HCT116 (cell line): ENCODE data around the gene PIPOX. TPM values are rescaled to one million over a fixed set of nuclear protein-coding genes. Genes with fewer than 3 reads are reported as not detected.

Source experiments
- ATAC-seq: fragments of 200-7000 bp; cut with Tn5 transposase; 2 replicates; pipeline ENCODE4 v1.9.1; 2020; ENCODE audit warnings: mild to moderate bottlenecking, moderate library complexity
- BruUV-seq: library from RNA; stranded (reverse); fragments of 400-500 nt; replicated peaks from 2 replicates; lab custom pipeline; 2021; lab: Mats Ljungman, UMichigan
- CTCF ChIA-PET: fragments of 300-600 bp; sonication (Branson Sonifier 250); formaldehyde crosslinking; loops from one replicate; lab custom pipeline; 2021; ENCODE audit warnings: antibody characterized with exemption; lab: Charles Lee
- POLR2A ChIA-PET: fragments of 300-600, 350-600 bp; sonication (Branson Sonifier 250); formaldehyde crosslinking; loops from one replicate; lab custom pipeline; 2021; ENCODE audit warnings: antibody characterized with exemption; lab: Charles Lee
- RAD21 ChIA-PET, 2 experiments: fragments of 300-600 bp; sonication (Branson Sonifier 250); formaldehyde crosslinking; loops; one replicate each; lab custom pipeline; 2023; ENCODE audit warnings: low total read pairs in 2 of 2; ENCODE audit not compliant: uncharacterized antibody in 2 of 2, unreplicated experiment in 2 of 2, low non-redundant PET in 1 of 2; lab: Charles Lee
- DNase-seq: peaks from one replicate; pipeline ENCODE4 v3.0.0-alpha.2; 2010; ENCODE audit warnings: low read depth, low spot score
- H2AFZ ChIP-seq: fragments of 200-600 bp; shearing (Covaris generic), sonication (generic); 2 replicates; pipeline ENCODE4 v1.6.1; 2017; ENCODE audit warnings: low read depth, mixed run types, mixed read lengths, antibody characterized with exemption, low read length; ENCODE audit not compliant: poor library complexity, severe bottlenecking
- H3K27ac ChIP-seq: 2 replicates; pipeline ENCODE4 v1.5.1; 2012; ENCODE audit warnings: low read depth, low read length
- H3K27me3 ChIP-seq: fragments of 200-600 bp; sonication (generic); 2 replicates; pipeline ENCODE4 v1.6.1; 2016; ENCODE audit warnings: mixed run types, low read length, mixed read lengths; ENCODE audit not compliant: insufficient read depth
- H3K36me3 ChIP-seq, 2 experiments: fragments of 200-500 bp in 1 of 2; fragments of 200-600 bp in 1 of 2; sonication (Bioruptor generic) in 1 of 2; sonication (generic) in 1 of 2; 2 replicates each; pipeline versions ENCODE4 v1.5.1 to v1.6.1; 2014 to 2016; ENCODE audit warnings: low read length in 2 of 2, inconsistent platforms in 1 of 2, mixed read lengths in 1 of 2, mixed run types in 1 of 2; ENCODE audit not compliant: insufficient read depth in 2 of 2, control insufficient read depth in 1 of 2
- H3K4me1 ChIP-seq, 2 experiments: fragments of 200-600 bp in 1 of 2; sonication (generic) in 1 of 2; 2 replicates each; pipeline versions ENCODE4 v1.5.1 to v1.6.1; 2012 to 2017; ENCODE audit warnings: low read length in 2 of 2, inconsistent platforms in 1 of 2, mild to moderate bottlenecking in 1 of 2, mixed read lengths in 1 of 2, mixed run types in 1 of 2, moderate library complexity in 1 of 2; ENCODE audit not compliant: insufficient read depth in 2 of 2, control insufficient read depth in 1 of 2
- H3K4me2 ChIP-seq: fragments of 200-600 bp; sonication (generic); 2 replicates; pipeline ENCODE4 v1.6.1; 2017; ENCODE audit warnings: mixed run types, low read length, mixed read lengths
- H3K4me3 ChIP-seq, 2 experiments: fragments of 200-600 bp in 1 of 2; sonication (generic) in 1 of 2; replicated peaks in 1 of 2; 2 replicates each; pipeline ENCODE4 v1.5.1; 2011 to 2016; ENCODE audit warnings: low read length in 2 of 2, control low read depth in 1 of 2, low read depth in 1 of 2, mild to moderate bottlenecking in 1 of 2, mixed read lengths in 1 of 2, mixed run types in 1 of 2
- H3K79me2 ChIP-seq: fragments of 200-600 bp; sonication (generic); 2 replicates; pipeline ENCODE4 v1.6.1; 2017; ENCODE audit warnings: mild to moderate bottlenecking, mixed run types, low read length, moderate library complexity, mixed read lengths; ENCODE audit not compliant: insufficient read depth
- H3K9ac ChIP-seq: fragments of 200-600 bp; sonication (generic); 2 replicates; pipeline ENCODE4 v1.6.1; 2016; ENCODE audit warnings: low read length, mixed read lengths
- H3K9me2 ChIP-seq: fragments of 200-600 bp; sonication (generic), shearing (Covaris generic); 2 replicates; pipeline ENCODE4 v1.6.1; 2017; ENCODE audit warnings: mixed run types, mild to moderate bottlenecking, moderate library complexity; ENCODE audit not compliant: insufficient read depth
- H3K9me3 ChIP-seq, 2 experiments: fragments of 200-500 bp in 1 of 2; fragments of 200-600 bp in 1 of 2; sonication (Bioruptor generic) in 1 of 2; sonication (generic) in 1 of 2; 2 replicates each; pipeline ENCODE4 v1.6.1; 2014 to 2017; ENCODE audit warnings: low read length in 2 of 2, mixed read lengths in 2 of 2, inconsistent platforms in 1 of 2, low read depth in 1 of 2, mild to moderate bottlenecking in 1 of 2, mixed run types in 1 of 2, moderate library complexity in 1 of 2; ENCODE audit not compliant: control insufficient read depth in 1 of 2, insufficient read depth in 1 of 2
- H4K20me1 ChIP-seq: fragments of 200-600 bp; sonication (generic), shearing (Covaris generic); 2 replicates; pipeline ENCODE4 v1.6.1; 2017; ENCODE audit warnings: mixed run types, mild to moderate bottlenecking, moderate library complexity; ENCODE audit not compliant: insufficient read depth
- ATF3 ChIP-seq: IDR thresholded peaks from 2 replicates; pipeline ENCODE4 v1.6.1; 2012
- CBX3 ChIP-seq: IDR thresholded peaks from 2 replicates; pipeline ENCODE4 v1.6.1; 2012; ENCODE audit warnings: low read depth
- CTCF ChIP-seq, 3 experiments: fragments of 200-600 bp in 1 of 3; sonication (generic) in 1 of 3; IDR thresholded peaks in 2 of 3; conservative IDR thresholded peaks in 1 of 3; 2 replicates each; pipeline ENCODE4 v1.5.1; 2012 to 2017; ENCODE audit warnings: low read depth in 2 of 3, low read length in 2 of 3, antibody characterized with exemption in 1 of 3, borderline replicate concordance in 1 of 3, control low read depth in 1 of 3, mild to moderate bottlenecking in 1 of 3, mixed read lengths in 1 of 3, mixed run types in 1 of 3, moderate library complexity in 1 of 3; ENCODE audit not compliant: insufficient read depth in 1 of 3
- ELF1 ChIP-seq: IDR thresholded peaks from 2 replicates; pipeline ENCODE4 v1.6.1; 2012; ENCODE audit warnings: low read depth, borderline replicate concordance
- EZH2 ChIP-seq: fragments of 200-600 bp; sonication (generic); IDR thresholded peaks from 2 replicates; pipeline ENCODE4 v1.6.1; 2017; ENCODE audit warnings: antibody characterized with exemption, mixed run types
- EZH2phosphoT487 ChIP-seq: fragments of 200-600 bp; IDR thresholded peaks from 2 replicates; pipeline ENCODE4 v1.6.1; 2018; ENCODE audit warnings: antibody characterized with exemption, borderline replicate concordance
- FOSL1 ChIP-seq: IDR thresholded peaks from 2 replicates; pipeline ENCODE4 v1.6.1; 2012; ENCODE audit warnings: low read depth
- JUND ChIP-seq: IDR thresholded peaks from 2 replicates; pipeline ENCODE4 v1.6.1; 2012
- POLR2A ChIP-seq: IDR thresholded peaks from 2 replicates; pipeline ENCODE4 v1.7.0; 2011; ENCODE audit warnings: borderline replicate concordance; ENCODE audit not compliant: insufficient read depth, insufficient read length; ENCODE audit errors: extremely low read depth
- POLR2AphosphoS5 ChIP-seq: IDR thresholded peaks from 2 replicates; pipeline ENCODE4 v1.6.1; 2011; ENCODE audit warnings: mild to moderate bottlenecking, low read depth, low read length, moderate library complexity
- RAD21 ChIP-seq: IDR thresholded peaks from 2 replicates; pipeline ENCODE4 v1.6.1; 2012; ENCODE audit warnings: low read depth, mild to moderate bottlenecking
- REST ChIP-seq: IDR thresholded peaks from 2 replicates; pipeline ENCODE4 v1.6.1; 2012; ENCODE audit warnings: low read depth
- SRF ChIP-seq: IDR thresholded peaks from 2 replicates; pipeline ENCODE4 v1.6.1; 2012; ENCODE audit warnings: low read depth
- TCF7L2 ChIP-seq: IDR thresholded peaks from 2 replicates; pipeline ENCODE4 v1.7.0; 2011; ENCODE audit warnings: borderline replicate concordance, inconsistent platforms; ENCODE audit not compliant: insufficient read depth, insufficient read length; ENCODE audit errors: extremely low read depth
- YY1 ChIP-seq: IDR thresholded peaks from 2 replicates; pipeline ENCODE4 v1.6.1; 2011; ENCODE audit warnings: low read length, low read depth, moderate library complexity, mild to moderate bottlenecking; ENCODE audit not compliant: insufficient replicate concordance; ENCODE audit errors: extremely low read depth
- ZNF274 ChIP-seq: fragments of 200-500 bp; sonication (Bioruptor generic); IDR thresholded peaks from 2 replicates; pipeline ENCODE4 v1.6.1; 2014; ENCODE audit warnings: mild to moderate bottlenecking, low read depth, low read length, inconsistent platforms
- intact Hi-C: fragments of 100-400 bp; cut with micrococcal nuclease; formaldehyde crosslinking; loops from 2 replicates; pipeline ENCODE4 v1.10.0; 2022
- total RNA-seq: library from RNA; stranded (reverse); gene quantifications from one replicate; pipeline ENCODE4 v1.2.1, GENCODE V29; 2021; ENCODE audit not compliant: unreplicated experiment

Gene PIPOX
- total RNA-seq, 1 experiment from 2014 or later, result 1.8 TPM

GRCh38 chr17:29051194-29051593 lies 8.3 kb downstream of the PIPOX start:
- Histone ChIP-seq H3K9ac (no peak overlapping the region), H3K9me2 (no peaks in the 10 kb centered on the region)
- intact Hi-C loops, result no loop called here
- BruUV-seq, result no TSS peak
- TF ChIP-seq POLR2A, result no peak
- no peak for TF ChIP-seq CBX3
- TF ChIP-seq ATF3, result no peak
- TF ChIP-seq POLR2AphosphoS5, result no peak
- no peak for TF ChIP-seq JUND
- TF ChIP-seq TCF7L2, result no peak
- no peak for TF ChIP-seq ZNF274
- TF ChIP-seq ELF1, result no peak
- no peak for TF ChIP-seq EZH2phosphoT487
- no peak for TF ChIP-seq RAD21
- TF ChIP-seq, all 23 proteins: peak for 0
- POLR2A ChIA-PET, result no interaction called here
- DNase-seq (no peak), ATAC-seq (no peak)
- RAD21 ChIA-PET, result no interaction called here
- Histone ChIP-seq H4K20me1 (no peaks in the 10 kb centered on the region), H2AFZ (no peak overlapping the region), H3K79me2 (no peaks in the 10 kb centered on the region), H3K4me2 (no peak overlapping the region), H3K4me3 (no peak overlapping the region), H3K27ac (no peak overlapping the region), H3K9me3 (no peaks in the 10 kb centered on the region), H3K4me1 (no peaks in the 10 kb centered on the region), H3K27me3 (peaks cover 9% of the 10 kb centered on the region; the same call in 1 of the 2 replicates), H3K36me3 (no peaks in the 10 kb centered on the region)
- CTCF ChIA-PET, result no interaction called here

GRCh38 chr17:29051731-29052130 lies 8.8 kb downstream of the PIPOX start:
- no peaks in the 10 kb centered on the region for H4K20me1 ChIP-seq
- ChIA-PET CTCF (no interaction called here), RAD21 (no interaction called here), POLR2A (no interaction called here)
- H2AFZ ChIP-seq, result no peak overlapping the region
- H3K36me3 ChIP-seq, result no peaks in the 10 kb centered on the region
- ATAC-seq (no peak), DNase-seq (no peak)
- H3K4me2 ChIP-seq, result no peak overlapping the region
- intact Hi-C loops, result no loop called here
- BruUV-seq, result no TSS peak
- no peaks in the 10 kb centered on the region for H3K9me3 ChIP-seq
- no peaks in the 10 kb centered on the region for H3K4me1 ChIP-seq
- H3K79me2 ChIP-seq, result no peaks in the 10 kb centered on the region
- TF ChIP-seq YY1 (no peak), EZH2 (no peak), SRF (no peak), REST (no peak), FOSL1 (no peak), CTCF (IDR thresholded peaks at IDR 0.05 in 2 of 3, conservative IDR thresholded peaks at IDR 0.05 in 1 of 3; ENCODE audit: borderline replicate concordance in 1 of 3, insufficient read depth in 1 of 3, low read depth in 2 of 3, low read length in 2 of 3) (no peak)
- H3K27ac ChIP-seq, result no peak overlapping the region
- H3K9me2 ChIP-seq, result no peaks in the 10 kb centered on the region
- 0 out of 2 replicates have a peak, but pooled peaks cover 9% of the 10 kb centered on the region for H3K27me3 ChIP-seq
- no peak overlapping the region for H3K4me3 ChIP-seq
- no peak overlapping the region for H3K9ac ChIP-seq
